Activated CD4-positive, alpha-beta T cell treated with anti-CD3 and anti-CD28 coated beads for 48 hours (primary cell): ENCODE measurements around the gene ACTR1A.
A peak's percentile ranks its signal among the peaks of the same experiment; 100 is the strongest.
"Not testable (repeated sequence)": the region's sequence is repeated elsewhere in the genome, so short reads cannot be mapped to it uniquely, and the experiment has no call there.

Experiments used
- DNase-seq: peaks from one replicate; pipeline ENCODE4 v3.0.0-alpha.2; 2020

ACTR1A gene

DNA sequence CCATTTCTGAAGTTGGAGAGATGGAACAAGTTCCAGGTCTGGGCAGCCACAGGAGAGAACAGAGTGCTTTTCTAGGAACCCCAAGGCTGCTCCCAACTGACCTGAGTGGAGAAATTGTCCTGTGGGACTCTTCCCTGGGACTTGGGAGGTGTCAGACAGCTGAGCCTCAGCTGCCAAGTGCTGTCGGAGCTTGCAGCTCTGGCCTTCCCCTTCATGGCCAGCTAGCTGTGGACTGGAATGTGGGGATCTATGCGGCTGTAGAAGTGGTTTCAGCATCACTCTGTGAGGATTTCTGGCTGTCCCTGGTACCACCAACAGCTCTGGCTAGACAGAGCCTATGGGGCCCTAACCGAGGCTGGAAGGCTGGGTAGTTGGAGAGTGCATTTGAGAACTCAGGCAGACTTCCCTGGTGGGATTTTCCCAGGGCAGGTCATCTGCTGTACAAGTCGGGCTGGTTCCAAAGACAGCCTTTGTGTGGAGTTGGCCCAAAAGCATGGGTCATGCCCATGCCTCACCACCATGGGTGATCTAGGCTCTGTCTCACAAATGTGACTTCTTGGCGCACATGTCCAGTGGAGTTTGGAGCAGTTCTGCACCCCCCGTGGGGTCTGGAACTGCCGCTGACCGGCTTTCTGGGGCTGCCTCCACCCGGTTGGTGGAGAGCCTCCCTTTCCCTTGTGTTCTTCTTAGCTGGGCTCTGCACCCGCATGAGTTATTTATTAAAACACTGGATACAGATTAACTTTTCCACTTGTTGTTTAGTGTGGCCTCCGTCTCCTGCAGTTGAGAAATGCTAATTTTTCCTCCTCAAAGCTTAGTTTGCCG lies 12.2 kb upstream of the ACTR1A start:
- DNase-seq: no peak

DNA sequence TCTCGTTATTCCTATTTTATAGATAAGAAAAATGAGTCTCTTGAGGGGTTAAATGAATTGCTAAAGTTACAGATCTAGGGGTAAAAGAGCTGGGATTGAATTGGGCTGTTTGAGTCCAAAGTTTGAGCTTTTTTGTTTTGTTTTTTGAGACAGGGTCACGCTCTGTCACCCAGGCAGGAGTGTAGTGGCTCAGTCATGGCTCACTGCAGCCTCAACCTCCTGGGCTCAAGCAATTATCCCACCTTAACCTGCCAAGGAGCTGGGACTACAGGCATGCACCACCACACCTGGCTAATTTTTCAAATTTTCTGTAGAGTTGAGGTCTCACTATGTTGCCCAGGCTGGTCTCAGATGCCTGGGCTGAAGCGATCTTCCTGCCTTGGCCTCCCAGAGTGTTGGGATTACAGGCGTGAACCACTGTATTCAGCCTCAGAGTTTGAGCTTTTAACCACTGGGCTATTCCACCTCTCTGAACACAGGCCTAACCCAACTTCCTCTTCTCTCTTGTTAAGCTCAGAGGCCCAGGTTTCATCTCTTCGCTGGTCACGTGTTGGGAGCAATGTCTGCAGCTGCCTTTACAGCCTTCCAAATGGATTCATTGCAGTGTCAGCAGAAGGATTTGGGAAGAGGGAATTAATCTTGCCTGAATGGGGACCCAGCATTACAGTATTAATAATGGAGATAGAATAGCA lies 9.2 kb upstream of the ACTR1A start:
- DNase-seq: no peak

DNA sequence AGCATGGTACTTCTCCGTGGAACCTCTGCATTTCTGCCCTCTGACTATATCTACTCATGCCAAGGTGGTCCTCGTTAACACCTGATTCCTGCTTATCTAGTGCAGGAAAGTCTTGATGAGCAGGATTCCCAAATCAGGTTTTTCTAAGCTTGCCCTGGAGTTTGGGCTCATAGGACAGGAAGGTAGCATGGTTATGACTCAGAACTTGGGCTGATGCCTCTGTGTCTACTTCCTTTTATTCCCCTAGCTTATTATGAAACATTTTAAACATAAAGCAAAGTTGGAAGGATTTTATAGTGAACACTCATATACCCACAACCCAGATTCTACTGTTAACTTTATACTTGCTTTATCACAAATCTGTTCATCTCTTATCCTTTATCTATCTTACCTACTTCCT lies 6.9 kb upstream of the ACTR1A start:
- no peak for DNase-seq

DNA sequence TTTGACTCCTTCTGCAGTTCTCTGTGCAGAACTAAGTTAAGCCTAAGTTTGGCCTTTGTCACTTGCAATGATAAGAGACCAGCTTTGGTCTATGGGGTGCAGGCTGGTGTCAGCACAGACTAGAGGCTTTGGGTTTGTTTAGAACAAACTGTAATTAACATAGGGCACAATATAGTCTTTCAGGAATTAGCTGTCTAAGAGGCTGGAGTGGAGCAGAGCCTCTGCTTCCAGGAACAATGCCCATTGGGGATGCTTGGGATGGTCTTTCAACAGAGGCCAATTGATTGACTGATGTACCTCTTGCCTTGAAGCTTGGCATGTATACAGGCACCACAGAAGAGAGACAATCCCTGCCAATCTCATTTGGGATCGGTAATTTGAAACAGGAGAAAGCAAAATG lies 6.0 kb upstream of the ACTR1A start:
- DNase-seq: no peak

DNA sequence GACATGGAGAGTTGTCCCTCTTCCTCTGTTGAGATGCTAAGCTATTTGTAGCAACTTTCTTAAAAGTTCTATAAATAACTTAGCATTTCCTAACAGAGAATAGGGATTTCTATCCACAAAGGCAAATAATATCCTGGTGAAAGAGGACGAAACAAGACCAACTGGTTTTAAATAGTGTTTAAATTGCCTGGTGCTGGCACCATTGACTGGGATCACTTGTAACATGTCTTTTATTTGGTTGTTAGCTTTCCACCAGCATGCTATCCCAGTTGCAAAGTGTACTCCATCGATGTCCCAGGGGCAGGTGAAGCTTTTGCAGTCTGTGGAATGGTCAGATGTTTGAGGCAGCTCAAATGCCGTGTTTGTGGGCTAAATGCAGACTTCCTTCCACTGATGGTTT lies 5.0 kb upstream of the ACTR1A start:
- DNase-seq: no peak

DNA sequence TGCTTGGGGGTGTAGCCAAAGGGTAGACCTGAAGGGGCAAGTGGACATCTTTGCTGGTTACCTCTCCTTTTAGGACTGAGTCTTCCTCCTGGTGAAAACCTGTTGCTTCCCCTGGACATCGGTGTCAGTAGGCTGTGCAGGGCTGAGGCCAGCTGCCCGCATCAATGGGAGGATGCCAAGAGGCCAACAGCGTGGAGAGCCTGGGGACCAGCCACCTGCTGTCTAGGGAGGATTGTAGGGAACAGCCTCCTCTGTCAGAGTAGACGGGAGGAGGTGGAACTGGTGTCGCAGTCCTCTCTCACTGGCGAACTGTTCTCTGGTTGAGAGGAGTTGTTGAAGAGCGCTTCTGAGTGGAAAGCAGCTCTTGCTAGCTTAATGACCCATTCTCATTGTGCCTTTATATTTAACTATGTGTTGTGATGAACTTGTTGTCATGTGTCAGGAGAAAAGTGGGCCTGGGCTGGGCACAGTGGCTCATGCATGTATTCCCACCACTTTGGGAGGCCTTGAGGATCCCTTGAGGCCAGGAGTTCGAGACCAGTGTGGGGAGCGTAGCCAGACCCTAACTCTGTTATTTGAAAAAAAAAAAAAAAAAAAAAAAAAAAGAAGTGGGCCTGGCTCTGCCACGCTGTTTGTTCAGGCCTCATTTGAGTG lies 3.1 kb upstream of the ACTR1A start:
- DNase-seq: no peak

DNA sequence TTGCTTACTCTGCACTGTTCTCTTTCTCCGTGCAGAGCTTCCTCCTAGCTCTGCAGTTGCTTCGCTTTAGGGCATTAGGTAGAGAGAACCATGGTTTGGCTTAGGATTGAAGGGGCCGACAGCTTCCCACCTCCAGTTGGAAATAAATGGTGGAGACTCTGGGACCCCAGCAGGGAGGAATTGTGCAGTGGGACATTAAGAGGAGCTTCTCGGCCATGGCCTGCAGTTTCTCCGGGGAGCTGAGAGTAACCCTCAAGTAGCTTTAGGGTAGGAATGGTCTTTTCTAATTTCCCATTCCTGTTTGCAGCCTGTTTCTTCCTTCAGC lies 2.4 kb upstream of the ACTR1A start:
- no peak for DNase-seq

DNA sequence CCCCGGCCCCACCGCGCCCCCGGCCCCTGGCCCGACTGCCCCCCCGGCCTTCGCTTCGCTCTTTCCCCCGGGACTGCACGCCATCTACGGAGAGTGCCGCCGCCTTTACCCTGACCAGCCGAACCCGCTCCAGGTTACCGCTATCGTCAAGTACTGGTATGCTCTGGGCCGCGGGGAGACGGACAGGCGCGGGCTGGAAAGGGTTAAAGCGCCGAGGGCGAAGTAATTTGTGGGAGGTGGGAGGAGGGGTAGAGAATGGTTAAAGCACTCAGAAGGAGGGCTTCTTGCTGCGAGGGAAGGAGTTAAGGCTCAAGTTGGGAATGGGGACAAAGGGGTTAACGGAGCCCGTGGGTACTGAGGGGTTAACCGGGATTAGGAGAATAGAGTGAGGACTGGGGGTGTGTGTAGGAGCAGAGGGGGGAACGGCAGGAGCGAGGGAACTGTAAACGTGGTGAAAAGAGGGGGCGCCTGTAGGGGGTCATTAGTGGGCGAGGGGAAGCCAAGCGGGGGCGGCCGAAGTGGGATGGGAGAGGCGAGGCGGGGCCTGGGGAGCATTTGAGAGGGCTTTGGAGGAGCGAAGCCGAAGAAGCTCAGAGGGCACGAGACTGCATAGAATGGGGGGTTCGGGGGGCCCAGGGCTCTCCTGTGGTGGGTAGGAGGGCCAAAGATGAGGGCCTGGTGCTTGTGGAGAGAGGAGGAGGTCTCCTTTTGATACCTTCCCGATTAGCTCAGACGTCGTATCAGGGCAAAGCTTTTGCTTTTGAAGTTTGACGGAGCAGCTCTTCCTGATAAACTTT lies 1.9 kb upstream of the ACTR1A start:
- peak; percentile 53 for DNase-seq

DNA sequence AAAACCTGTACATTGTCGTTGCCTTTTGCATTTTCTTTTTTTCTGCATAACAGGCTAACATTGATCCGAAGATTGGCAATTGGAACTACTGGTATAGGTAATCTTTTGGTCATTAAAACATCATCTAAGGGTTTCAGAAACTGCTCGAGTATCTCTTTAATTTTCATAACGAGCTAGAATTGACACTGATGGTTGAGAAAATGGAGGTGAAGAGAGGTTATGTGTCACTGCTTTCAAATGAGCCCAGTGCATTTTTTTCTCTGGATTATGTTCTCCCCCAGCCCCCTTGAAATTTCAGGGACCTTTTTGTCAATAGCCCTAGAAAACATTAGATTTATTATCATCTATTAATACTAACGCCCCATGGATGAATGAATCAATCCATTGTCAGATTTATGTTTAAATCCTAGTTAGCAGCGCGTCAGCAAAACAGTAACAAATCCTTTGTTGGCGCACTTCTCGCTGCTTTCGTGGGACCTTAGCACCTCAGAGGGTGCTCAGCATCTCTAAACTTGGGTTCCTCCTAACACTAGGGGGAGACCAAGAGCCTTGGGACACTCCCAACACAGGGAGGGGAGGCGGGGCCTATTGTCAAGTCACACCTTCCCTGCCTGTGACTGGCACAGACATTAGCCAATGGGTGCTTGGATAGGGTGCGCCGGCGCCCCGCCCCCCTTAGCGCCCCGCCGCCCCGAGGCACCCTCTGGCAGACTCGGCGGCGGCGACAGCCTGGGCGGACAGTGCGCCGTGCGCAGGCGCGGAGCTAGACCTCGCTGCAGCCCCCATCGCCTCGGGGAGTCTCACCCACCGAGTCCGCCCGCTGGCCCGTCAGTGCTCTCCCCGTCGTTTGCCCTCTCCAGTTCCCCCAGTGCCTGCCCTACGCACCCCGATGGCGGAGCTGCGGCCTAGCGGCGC lies 1.0 kb upstream of the ACTR1A start, which contains the start of gene SUFU:
TSS of gene SUFU (plus strand) at position 709 of the 915 bp plus-strand sequence. CDS start at position 890, 181 bp downstream.
- DNase-seq: peak; percentile 99

DNA sequence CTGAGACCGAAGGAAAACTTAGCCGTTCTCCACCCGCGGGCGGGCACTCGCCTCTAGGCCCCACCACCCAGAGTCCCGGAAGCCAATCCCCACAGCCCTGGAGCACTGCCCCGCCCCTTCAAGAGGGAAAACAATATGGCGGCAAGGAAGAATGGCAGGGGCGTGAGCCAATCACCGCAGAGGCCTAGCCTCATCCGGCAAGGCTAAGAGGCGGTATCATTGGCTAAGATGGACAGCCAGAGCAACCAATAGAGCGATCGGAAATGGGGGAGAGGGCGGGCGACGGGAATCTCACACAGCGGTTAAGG lies 529 bp downstream of the ACTR1A start:
- peak; percentile 99 for DNase-seq

DNA sequence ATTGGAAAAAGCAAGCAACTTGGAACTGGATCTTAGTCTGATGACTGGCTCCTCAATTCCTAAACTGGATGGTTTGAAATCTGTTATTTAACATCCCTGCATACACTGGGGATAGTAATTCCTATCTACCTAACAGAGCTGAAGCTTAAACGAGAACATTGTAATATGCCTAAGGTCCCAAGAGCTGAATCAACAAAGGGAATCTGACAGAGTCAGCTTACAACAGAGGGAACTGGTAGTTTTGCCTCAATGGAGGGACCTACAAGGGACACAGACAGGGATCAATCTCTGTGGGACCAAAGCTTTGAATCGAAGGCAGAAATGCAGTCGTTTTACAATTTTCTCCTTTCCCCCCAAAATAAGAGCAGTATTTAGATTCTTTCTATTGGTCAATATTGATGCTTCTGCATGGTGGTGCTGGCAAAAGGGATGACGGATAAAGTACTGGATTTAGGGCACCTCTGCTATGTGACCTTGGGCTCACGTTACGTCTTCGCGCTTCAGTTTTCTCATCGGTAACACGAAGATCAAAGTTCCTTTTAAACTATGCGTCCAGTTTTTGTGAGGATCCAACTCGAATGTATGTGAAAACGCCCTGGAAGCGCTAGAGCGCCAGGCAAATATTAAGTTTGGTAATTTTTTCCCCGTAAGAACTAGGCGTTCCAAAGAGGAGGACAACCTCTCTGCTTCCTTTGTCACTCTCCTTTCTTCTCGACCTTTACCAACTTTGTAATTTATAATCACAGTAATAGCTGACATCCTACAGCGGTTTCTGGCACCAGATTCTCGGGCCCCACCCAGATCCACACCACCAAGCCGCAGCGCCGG lies 1.1 kb downstream of the ACTR1A start:
- no peak for DNase-seq

DNA sequence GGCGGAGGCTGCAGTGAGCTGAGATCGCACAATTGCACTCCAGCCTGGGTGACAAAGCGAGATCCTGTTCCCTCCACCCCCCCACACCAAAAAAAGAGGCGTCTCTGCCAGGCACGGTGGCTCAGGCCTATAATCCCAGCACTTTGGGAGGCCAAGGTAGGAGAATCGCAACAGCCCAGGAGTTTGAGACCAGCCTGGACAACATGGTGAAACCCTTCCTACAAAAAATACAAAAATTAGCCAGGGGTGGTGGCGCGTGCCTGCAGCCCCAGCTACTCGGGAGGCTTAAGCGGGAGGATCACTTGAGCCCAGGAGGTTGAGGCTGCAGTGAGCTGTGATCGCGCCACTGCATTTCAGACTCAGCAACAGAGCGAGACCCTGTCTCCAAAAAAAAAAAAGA lies 1.8 kb downstream of the ACTR1A start:
- not testable (repeated sequence) for DNase-seq

DNA sequence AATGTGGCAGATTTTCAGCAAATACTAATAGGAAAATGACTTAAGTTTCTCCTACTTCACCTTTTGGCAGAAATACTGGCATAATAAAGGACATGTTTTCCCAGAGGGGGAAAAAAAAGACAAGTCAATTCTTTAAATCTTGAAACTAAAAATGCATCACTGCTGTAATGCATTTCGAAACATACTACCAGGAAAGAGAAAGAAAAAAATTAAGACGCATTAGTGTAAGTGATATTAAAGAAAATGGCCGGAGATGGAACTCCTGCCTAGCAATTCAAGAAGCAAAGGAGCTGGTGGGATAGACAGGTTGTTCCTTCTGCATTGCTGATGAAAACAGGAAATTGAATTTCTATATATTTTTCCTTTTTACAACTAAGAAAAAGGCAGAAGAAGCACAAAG lies 3.2 kb downstream of the ACTR1A start:
- no peak for DNase-seq

DNA sequence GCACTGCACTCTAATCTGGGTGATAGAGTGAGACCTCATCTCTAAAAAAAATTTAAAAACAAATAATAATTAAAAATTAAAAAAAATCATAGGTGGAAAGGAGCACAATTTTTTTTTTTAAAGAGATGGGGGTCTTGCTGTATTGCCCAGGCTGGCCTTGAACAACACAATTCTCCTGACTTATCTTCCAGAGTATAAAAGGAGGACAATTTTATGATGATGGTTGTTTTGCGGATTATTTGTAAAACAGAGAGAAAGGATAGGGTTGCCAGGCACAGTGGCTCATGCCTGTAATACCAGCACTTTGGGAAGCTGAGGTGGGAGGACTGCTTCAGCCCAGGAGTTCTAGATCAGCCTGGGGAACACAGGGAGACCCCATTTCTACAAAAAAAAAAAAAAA lies 5.0 kb downstream of the ACTR1A start:
- no peak for DNase-seq

DNA sequence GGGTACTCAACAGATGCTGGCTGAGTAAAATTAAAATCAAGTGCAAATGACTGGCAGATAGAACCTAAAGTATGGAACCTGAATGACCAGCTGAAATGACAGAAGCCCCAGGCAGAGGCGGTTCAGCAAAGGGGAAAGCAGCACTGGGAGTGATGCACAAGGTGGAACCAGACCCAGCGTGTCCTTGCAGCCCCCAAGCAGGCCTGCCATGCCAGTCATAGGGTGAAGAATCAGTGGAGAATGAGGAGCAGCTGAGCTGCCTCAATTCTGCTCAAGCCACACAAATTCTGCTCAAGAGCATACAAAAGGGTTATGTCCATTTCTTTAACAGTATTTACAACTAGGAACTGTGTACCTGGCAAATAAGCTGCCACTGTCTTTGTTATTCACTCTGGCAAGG lies 8.7 kb downstream of the ACTR1A start:
- no peak for DNase-seq

DNA sequence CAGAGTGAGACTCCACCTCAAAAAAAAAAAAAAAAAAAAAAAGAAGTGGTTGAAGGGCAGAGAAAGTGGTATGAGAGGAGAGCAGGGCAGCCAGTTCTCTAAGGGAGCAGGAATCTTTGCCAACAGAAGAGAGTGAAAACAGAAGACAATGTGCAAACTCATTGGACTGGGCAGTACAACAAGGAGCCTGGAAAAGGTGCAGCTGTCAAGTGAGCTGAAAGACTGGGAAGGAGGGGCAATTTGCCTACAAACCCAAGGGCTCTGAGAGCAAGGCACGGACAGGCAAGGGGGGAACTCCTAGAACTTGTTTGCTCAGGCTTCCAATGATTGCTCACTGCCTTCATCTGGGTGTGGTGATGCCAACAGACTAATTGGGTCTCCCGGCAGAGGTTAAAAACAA lies 9.5 kb downstream of the ACTR1A start:
- no peak for DNase-seq

DNA sequence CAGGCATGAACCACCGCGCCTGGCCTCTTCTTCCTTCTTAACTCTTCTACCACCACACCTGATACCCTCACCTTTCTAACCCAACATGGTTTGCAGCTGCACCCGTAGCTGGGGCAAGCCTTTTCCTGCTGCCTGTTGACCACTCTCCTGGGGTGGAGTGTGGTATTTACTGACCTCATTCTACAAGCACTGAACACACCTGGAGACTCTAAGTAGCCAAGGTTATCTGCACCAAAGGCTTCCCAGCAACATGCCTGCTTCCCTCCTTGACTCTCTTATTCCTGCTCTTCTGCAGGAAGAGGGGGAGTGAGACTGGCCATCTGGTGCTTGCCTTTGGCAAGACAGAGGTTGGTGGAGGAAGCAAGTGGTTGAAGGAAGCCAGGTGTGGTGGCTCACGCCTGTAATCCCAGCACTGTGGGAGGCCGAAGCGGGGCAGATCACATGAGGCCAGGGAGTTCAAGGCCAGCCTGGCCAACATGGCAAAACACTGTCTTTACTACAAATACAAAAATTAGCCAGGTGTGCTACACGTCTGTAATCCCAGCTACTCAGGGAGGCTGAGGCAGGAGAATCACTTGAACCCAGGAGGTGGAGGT lies 10.1 kb downstream of the ACTR1A start:
- no peak for DNase-seq

DNA sequence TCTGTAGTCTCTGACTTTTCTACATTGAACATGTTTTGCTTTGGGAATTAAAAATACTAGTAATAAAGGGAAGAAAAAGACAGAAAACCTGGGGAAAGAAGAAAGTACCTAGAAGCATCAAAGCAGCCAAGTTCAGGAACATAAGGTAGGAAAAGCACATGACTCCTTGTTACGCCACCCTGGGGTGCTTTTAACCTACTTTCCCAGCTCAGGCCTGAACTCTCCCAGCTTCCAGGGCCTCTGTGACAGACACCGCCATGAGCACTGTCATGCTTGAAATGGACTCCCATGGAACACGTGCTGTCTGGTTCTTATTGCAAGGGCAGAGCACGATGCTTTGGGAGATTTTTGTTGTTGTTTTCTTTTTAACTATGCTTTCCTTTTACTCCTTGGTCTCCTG lies 11.4 kb downstream of the ACTR1A start:
- DNase-seq: no peak

DNA sequence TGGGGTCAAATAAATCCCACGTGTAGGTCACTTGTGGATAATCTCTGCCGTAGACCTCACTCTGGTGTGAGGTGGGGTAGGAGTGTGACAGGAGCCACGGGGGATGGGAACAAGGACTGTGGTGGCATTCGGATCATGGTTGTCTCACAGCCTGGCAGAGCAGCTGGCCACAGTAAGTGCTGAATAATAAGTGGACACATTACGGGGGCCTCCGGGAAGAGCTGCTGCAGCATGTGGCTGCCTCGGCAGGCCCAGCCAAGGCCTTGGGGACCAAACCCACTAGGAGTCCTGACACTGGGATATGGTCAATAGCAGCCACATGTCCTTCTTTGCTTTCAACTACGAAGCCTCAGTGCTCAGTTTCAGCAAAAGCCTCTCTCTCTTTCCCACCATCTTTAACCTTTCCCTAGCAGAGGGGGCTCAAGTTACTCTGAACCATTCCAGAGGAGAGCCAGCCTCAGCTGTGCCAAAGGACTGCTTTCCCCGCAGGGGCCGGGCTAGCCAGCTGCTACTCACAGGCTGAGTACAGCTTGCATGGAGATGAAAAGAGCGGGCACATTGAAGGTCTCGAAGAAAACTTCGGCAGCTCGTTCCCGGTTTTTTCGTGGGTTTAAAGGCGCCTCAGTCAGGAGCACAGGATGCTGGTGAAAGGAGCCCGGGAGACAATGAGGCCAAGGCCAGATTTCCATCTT lies 17.3 kb downstream of the ACTR1A start:
- DNase-seq: no peak

DNA sequence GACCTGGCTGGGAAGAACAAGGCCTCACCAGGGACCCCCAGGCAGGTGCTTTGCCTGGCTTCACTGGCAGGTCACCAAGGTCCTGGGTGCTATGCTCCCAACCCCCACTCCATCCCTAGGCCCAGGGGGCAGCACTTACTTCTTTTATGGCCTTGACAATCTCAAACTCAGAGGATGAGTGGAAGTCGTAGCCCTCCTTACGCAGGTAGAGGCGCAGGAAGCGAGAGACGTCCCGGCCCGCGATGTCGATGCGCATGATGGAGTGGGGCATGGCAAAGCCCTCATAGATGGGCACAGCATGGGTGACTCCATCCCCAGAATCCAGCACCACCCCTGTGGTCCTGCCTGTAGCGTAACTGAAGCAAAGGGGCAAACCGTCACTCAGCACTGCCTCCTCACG lies 18.5 kb downstream of the ACTR1A start:
- no peak for DNase-seq
